H9 (cell line): ENCODE measurements around the gene TMEM59L. TPM values are rescaled to one million over a fixed set of nuclear protein-coding genes. Genes with fewer than 3 reads are reported as not detected.

ENCODE experiments used
- DNase-seq: peaks from one replicate; pipeline ENCODE4 v3.0.0-alpha.2; 2017
- H2AFZ ChIP-seq: one replicate; pipeline ENCODE4 v1.6.1; 2013; ENCODE audit warnings: mild to moderate bottlenecking, low read length, control low read depth, moderate library complexity
- H2AK5ac ChIP-seq: 2 replicates; pipeline ENCODE4 v1.6.1; 2013; ENCODE audit warnings: low read length, control low read depth, mixed read lengths; ENCODE audit not compliant: insufficient read length
- H2BK120ac ChIP-seq: one replicate; pipeline ENCODE4 v1.6.1; 2013; ENCODE audit warnings: low read depth, mild to moderate bottlenecking, low read length, control low read depth, inconsistent platforms; ENCODE audit not compliant: poor library complexity, severe bottlenecking
- H2BK12ac ChIP-seq: 2 replicates; pipeline ENCODE4 v1.6.1; 2013; ENCODE audit warnings: low read length, control low read depth, mixed read lengths, low read depth; ENCODE audit not compliant: insufficient read length
- H2BK15ac ChIP-seq: 2 replicates; pipeline ENCODE4 v1.6.1; 2013; ENCODE audit warnings: low read depth, low read length, control low read depth
- H2BK20ac ChIP-seq: one replicate; pipeline ENCODE4 v1.6.1; 2013; ENCODE audit warnings: low read depth, mild to moderate bottlenecking, low read length, control low read depth, inconsistent platforms; ENCODE audit not compliant: poor library complexity, severe bottlenecking
- H2BK5ac ChIP-seq: 2 replicates; pipeline ENCODE4 v1.6.1; 2013; ENCODE audit warnings: low read length, control low read depth, mixed read lengths; ENCODE audit not compliant: insufficient read length
- H3K14ac ChIP-seq: 2 replicates; pipeline ENCODE4 v1.6.1; 2013; ENCODE audit warnings: low read length, control low read depth; ENCODE audit not compliant: insufficient read depth
- H3K18ac ChIP-seq: 2 replicates; pipeline ENCODE4 v1.6.1; 2013; ENCODE audit warnings: low read depth, mild to moderate bottlenecking, mixed read lengths, low read length, control low read depth; ENCODE audit not compliant: insufficient read length
- H3K23ac ChIP-seq: 2 replicates; pipeline ENCODE4 v1.6.1; 2013; ENCODE audit warnings: low read length, control low read depth, mixed read lengths, low read depth; ENCODE audit not compliant: insufficient read length
- H3K23me2 ChIP-seq: 2 replicates; pipeline ENCODE4 v1.6.1; 2013; ENCODE audit warnings: low read depth, mild to moderate bottlenecking, mixed read lengths, low read length, control low read depth; ENCODE audit not compliant: insufficient read length, poor library complexity, severe bottlenecking
- H3K27ac ChIP-seq: 2 replicates; pipeline ENCODE4 v1.5.1; 2013; ENCODE audit warnings: low read length, control low read depth, mixed read lengths, low read depth; ENCODE audit not compliant: insufficient read length
- H3K27me3 ChIP-seq: 2 replicates; pipeline ENCODE4 v1.6.1; 2013; ENCODE audit warnings: low read length, control low read depth, inconsistent platforms; ENCODE audit not compliant: insufficient read depth
- H3K4ac ChIP-seq: 2 replicates; pipeline ENCODE4 v1.6.1; 2013; ENCODE audit warnings: low read depth, mild to moderate bottlenecking, control low read depth, inconsistent platforms, low read length, moderate library complexity
- H3K4me1 ChIP-seq: 2 replicates; pipeline ENCODE4 v1.6.1; 2013; ENCODE audit warnings: low read length, control low read depth, inconsistent platforms; ENCODE audit not compliant: insufficient read depth
- H3K4me2 ChIP-seq: 2 replicates; pipeline ENCODE4 v1.6.1; 2013; ENCODE audit warnings: low read length, control low read depth, mixed read lengths; ENCODE audit not compliant: insufficient read length, insufficient read depth
- H3K56ac ChIP-seq: 2 replicates; pipeline ENCODE4 v1.6.1; 2013; ENCODE audit warnings: low read depth, mild to moderate bottlenecking, mixed read lengths, low read length, control low read depth; ENCODE audit not compliant: insufficient read length
- H3K79me1 ChIP-seq: 2 replicates; pipeline ENCODE4 v1.6.1; 2013; ENCODE audit warnings: low read depth, mild to moderate bottlenecking, moderate library complexity, low read length, control low read depth, inconsistent platforms; ENCODE audit not compliant: insufficient read depth, poor library complexity, severe bottlenecking
- H3K79me2 ChIP-seq: 2 replicates; pipeline ENCODE4 v1.6.1; 2013; ENCODE audit warnings: low read length, control low read depth, inconsistent platforms; ENCODE audit not compliant: insufficient read depth
- H3K9ac ChIP-seq: 2 replicates; pipeline ENCODE4 v1.6.1; 2013; ENCODE audit warnings: low read length, control low read depth, mixed read lengths; ENCODE audit not compliant: insufficient read length; ENCODE audit errors: extremely low read depth
- H3K9me3 ChIP-seq: one replicate; pipeline ENCODE4 v1.6.1; 2013; ENCODE audit warnings: low read depth, low read length, inconsistent platforms; ENCODE audit not compliant: control insufficient read depth
- H3T11ph ChIP-seq: one replicate; pipeline ENCODE4 v1.6.1; 2013; ENCODE audit warnings: mild to moderate bottlenecking, low read length, control low read depth, inconsistent platforms
- H4K20me1 ChIP-seq: one replicate; pipeline ENCODE4 v1.6.1; 2013; ENCODE audit not compliant: control insufficient read depth, insufficient read length, insufficient read depth
- H4K5ac ChIP-seq: 2 replicates; pipeline ENCODE4 v1.6.1; 2013; ENCODE audit warnings: low read depth, mild to moderate bottlenecking, mixed read lengths, low read length, control low read depth; ENCODE audit not compliant: insufficient read length
- H4K8ac ChIP-seq: replicated peaks from 2 replicates; pipeline ENCODE4 v1.6.1; 2013; ENCODE audit warnings: low read length, control low read depth, mixed read lengths, low read depth; ENCODE audit not compliant: insufficient read length
- H4K91ac ChIP-seq: 2 replicates; pipeline ENCODE4 v1.6.1; 2013; ENCODE audit warnings: low read depth, mild to moderate bottlenecking, moderate library complexity, mixed read lengths, low read length, control low read depth; ENCODE audit not compliant: insufficient read length
- H3K27ac Mint-ChIP-seq, 3 experiments: 2 replicates in 2 of 3; 3 replicates in 1 of 3; pipeline ENCODE4 v1.8.0; 2020 to 2021; ENCODE audit warnings: mixed read lengths in 3 of 3, mild to moderate bottlenecking in 1 of 3, moderate library complexity in 1 of 3
- H3K27me3 Mint-ChIP-seq: 2 replicates; pipeline ENCODE4 v1.8.0; 2021; ENCODE audit warnings: low read depth, mild to moderate bottlenecking, moderate library complexity, mixed read lengths
- H3K36me3 Mint-ChIP-seq, 3 experiments: 2 replicates in 2 of 3; 3 replicates in 1 of 3; pipeline ENCODE4 v1.8.0; 2020 to 2021; ENCODE audit warnings: low read depth in 3 of 3, mixed read lengths in 3 of 3; ENCODE audit not compliant: insufficient read depth in 1 of 3
- H3K4me1 Mint-ChIP-seq, 2 experiments: 2 replicates each; pipeline ENCODE4 v1.8.0; 2020; ENCODE audit warnings: mixed read lengths in 2 of 2
- H3K4me3 Mint-ChIP-seq, 2 experiments: 2 replicates in 1 of 2; 3 replicates in 1 of 2; pipeline ENCODE4 v1.8.0; 2020 to 2021; ENCODE audit warnings: mild to moderate bottlenecking in 2 of 2, mixed read lengths in 2 of 2, moderate library complexity in 1 of 2
- H3K9me3 Mint-ChIP-seq, 2 experiments: 2 replicates in 1 of 2; 3 replicates in 1 of 2; pipeline ENCODE4 v1.8.0; 2020; ENCODE audit warnings: mild to moderate bottlenecking in 2 of 2, mixed read lengths in 2 of 2, moderate library complexity in 1 of 2
- WGBS: extraction: QIAGEN DNeasy Blood & Tissue Kit; methylation state at CpG from one replicate; pipeline ENCODE4 v1.1.7; 2013; ENCODE audit warnings: missing lambda C conversion rate, low lambda C conversion rate, mixed read lengths; ENCODE audit not compliant: insufficient read length; ENCODE audit errors: extremely low coverage; 5-methylcytosine and 5-hydroxymethylcytosine counted together
- total RNA-seq: library from RNA; stranded (reverse); gene quantifications from 2 replicates; pipeline ENCODE4 v1.2.1, GENCODE V29; 2021
- TF ChIP-seq, protein P1 (sequence below): fragments of 200-600 bp; sonication (generic); conservative IDR thresholded peaks from 3 replicates; pipeline ENCODE4 v1.8.0; 2021; ENCODE audit warnings: antibody characterized with exemption, mild to moderate bottlenecking

TMEM59L gene
- total RNA-seq, 1 experiment from 2014 or later, result 12.0 TPM

DNA sequence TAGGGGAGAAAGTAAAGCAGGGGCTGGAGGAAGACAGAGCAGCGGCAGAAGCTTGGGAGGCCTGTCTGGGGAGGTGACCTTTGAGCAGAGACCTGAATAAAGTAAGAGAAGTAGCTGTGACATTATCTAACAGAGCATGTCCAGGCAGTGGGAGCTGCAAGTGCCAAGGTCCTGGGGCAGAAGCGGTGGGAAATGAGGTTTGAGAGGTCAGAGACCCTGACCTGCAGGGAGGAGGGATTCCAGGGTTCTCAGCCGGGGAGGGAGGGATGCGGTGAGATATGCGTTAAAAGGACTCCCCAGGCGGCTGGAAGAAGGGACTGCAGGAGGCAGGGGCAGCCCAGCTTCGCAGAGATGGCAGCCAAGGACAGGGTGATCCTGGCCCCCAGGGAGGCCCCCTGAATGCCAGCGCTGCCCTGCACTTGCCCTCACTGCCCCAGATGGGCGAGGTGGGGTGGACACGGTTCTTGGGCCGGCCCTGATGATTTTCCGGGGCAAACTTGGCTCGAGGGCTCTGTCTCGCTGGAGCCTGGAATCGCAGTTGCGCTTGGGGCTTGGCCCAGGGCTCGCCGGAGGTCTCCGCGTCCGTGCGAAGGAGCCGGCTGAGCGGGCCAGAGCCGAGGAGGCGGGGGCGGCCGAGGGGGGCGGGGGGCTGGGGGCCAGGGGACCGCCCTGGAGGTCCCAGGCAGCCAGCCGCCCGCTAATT is 9.3 kb upstream of the TMEM59L start:
- Mint-ChIP-seq H3K36me3 (peaks cover 0 to 6% (median 0%) of the 10 kb centered on the region in 3 experiments; a peak in 2 of 7 replicates), H3K4me3 (peak overlapping the region; percentile 29 to 61; a peak in 4 of 5 replicates), H3K9me3 (no peaks in the 10 kb centered on the region; a peak in 1 of 5 replicates), H3K27ac (no peak overlapping the region), H3K4me1 (peaks cover 15 to 27% of the 10 kb centered on the region in 2 experiments), H3K27me3 (peaks cover 86% of the 10 kb centered on the region)
- no peak overlapping the region for H2BK5ac ChIP-seq
- no peak overlapping the region for H3K18ac ChIP-seq
- no peaks in the 10 kb centered on the region for H4K20me1 ChIP-seq
- no peak overlapping the region for H2BK12ac ChIP-seq
- peak overlapping the region; percentile 20 for H3K4me2 ChIP-seq
- H3K79me2 ChIP-seq, result no peaks in the 10 kb centered on the region
- no peak overlapping the region for H2BK120ac ChIP-seq
- no peak overlapping the region for H2BK20ac ChIP-seq
- H4K5ac ChIP-seq, result no peak overlapping the region
- H2BK15ac ChIP-seq, result no peak overlapping the region
- H4K8ac ChIP-seq, result no peak overlapping the region
- DNase-seq, result peak; percentile 71
- H3K56ac ChIP-seq, result no peak overlapping the region
- no peak overlapping the region for H3T11ph ChIP-seq
- no peak overlapping the region for H2AK5ac ChIP-seq
- H3K9me3 ChIP-seq, result no peaks in the 10 kb centered on the region
- no peak overlapping the region for H4K91ac ChIP-seq
- WGBS, result no CpG with 5 or more reads among the region's 32 CpGs
- H3K23ac ChIP-seq, result no peak overlapping the region
- H3K27me3 ChIP-seq, result peaks cover 47% of the 10 kb centered on the region
- no peak overlapping the region for H2AFZ ChIP-seq
- TF ChIP-seq, protein P1, sequence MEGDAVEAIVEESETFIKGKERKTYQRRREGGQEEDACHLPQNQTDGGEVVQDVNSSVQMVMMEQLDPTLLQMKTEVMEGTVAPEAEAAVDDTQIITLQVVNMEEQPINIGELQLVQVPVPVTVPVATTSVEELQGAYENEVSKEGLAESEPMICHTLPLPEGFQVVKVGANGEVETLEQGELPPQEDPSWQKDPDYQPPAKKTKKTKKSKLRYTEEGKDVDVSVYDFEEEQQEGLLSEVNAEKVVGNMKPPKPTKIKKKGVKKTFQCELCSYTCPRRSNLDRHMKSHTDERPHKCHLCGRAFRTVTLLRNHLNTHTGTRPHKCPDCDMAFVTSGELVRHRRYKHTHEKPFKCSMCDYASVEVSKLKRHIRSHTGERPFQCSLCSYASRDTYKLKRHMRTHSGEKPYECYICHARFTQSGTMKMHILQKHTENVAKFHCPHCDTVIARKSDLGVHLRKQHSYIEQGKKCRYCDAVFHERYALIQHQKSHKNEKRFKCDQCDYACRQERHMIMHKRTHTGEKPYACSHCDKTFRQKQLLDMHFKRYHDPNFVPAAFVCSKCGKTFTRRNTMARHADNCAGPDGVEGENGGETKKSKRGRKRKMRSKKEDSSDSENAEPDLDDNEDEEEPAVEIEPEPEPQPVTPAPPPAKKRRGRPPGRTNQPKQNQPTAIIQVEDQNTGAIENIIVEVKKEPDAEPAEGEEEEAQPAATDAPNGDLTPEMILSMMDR, result peak; percentile 43; the same call in 2 of the 3 replicates
- H3K79me1 ChIP-seq, result no peaks in the 10 kb centered on the region
- no peak overlapping the region for H3K27ac ChIP-seq
- no peak overlapping the region; the same call in 1 of the 2 replicates for H3K14ac ChIP-seq
- H3K4ac ChIP-seq, result no peak overlapping the region
- no peaks in the 10 kb centered on the region; the same call in 1 of the 2 replicates for H3K4me1 ChIP-seq
- no peak overlapping the region for H3K9ac ChIP-seq
- H3K23me2 ChIP-seq, result peaks cover 3% of the 10 kb centered on the region
